Measurements from ENCODE around the gene KCNJ14.

The KCNJ14 gene

GRCh38 chr19:48509467-48510194, 54.3 kb downstream of the KCNJ14 start:
- DNase-seq, result no peak

- DNase-seq, result peak; percentile 26
Observed at GRCh38 chr19:48510421-48511268, 55.3 kb downstream of the KCNJ14 start.

- no peak for DNase-seq
Observed at GRCh38 chr19:48511321-48511731, 56.0 kb downstream of the KCNJ14 start.

- no peak for DNase-seq
Observed at GRCh38 chr19:48511800-48512503, 56.6 kb downstream of the KCNJ14 start, which contains the start of gene LMTK3. LMTK3 (minus strand) TSS chr19:48511835; CDS start chr19:48511576, 259 bp downstream.

- no peak for DNase-seq
Observed at GRCh38 chr19:48512504-48513288, 57.3 kb downstream of the KCNJ14 start.

GRCh38 chr19:48513289-48514122, 58.1 kb downstream of the KCNJ14 start:
- DNase-seq, result peak; percentile 40

- no peak for DNase-seq
Observed at GRCh38 chr19:48514123-48514458, 58.7 kb downstream of the KCNJ14 start.

- no peak for DNase-seq
Observed at GRCh38 chr19:48516536-48516935, 61.2 kb downstream of the KCNJ14 start.

All from NCI-H1092 (cell line).